Measurements from ENCODE around the gene RABGAP1L.

The RABGAP1L gene

DNA sequence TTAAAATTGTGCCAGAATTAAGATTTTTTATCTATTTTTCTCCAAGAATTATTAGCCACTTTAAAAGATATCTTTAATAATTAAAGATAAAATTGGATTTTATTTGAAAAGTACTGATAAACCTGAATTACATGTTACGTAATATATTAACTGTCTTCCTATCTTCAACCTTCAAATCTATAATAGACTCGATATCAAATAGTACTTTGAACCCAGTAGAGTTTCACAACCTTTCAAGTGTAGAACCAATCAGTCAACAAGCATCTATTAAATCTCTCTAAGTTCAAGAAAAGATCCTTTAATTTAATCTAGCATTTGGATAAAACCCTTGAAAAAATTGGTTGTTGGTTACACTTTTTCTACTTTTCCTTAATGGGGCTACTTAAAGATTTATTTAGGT, 559.9 kb downstream of the RABGAP1L start:
- no peak overlapping the region for H3K18ac ChIP-seq (ENCODE audit: low read length)
- WGBS, 2 donors (ENCODE audit: extremely low coverage in 2 of 2, insufficient read length in 2 of 2, insufficient replicate concordance in 1 of 2) = no CpG with 5 or more reads among the region's 2 CpGs
- H2BK15ac ChIP-seq (ENCODE audit: low read length) = no peak overlapping the region

DNA sequence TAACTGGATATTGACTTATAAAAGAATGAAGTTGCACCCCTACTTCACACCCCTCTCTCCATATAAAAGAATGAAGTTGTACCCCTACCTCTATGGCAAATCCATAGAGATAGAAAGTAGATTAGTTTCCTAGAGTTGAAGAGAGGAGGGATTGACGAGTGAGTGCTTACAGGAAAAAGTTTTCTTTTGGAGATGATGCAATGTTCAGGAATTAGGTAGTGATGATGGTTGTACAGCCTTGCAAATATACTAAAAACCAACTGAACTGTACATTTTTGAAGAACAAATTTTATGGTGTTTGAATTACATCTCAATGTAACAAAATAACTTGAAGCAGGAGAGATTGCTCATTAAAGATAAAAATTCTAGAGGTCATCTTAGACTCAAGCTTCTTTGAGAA, 561.3 kb downstream of the RABGAP1L start:
- DNase-seq (ENCODE audit: low spot score) = no peak
- Histone ChIP-seq H3K9ac (ENCODE audit: low read depth, low read length, poor library complexity) (no peak overlapping the region), H4K8ac (ENCODE audit: low read depth, low read length) (no peak overlapping the region), H3K27ac (replicated peaks; ENCODE audit: low read length) (no peak overlapping the region), H3K9me3 (replicated peaks in 1 of 2; ENCODE audit: control insufficient read depth in 2 of 2, insufficient read depth in 1 of 2, low read depth in 1 of 2, low read length in 2 of 2) (no peaks in the 10 kb centered on the region), H3K4me2 (ENCODE audit: insufficient read depth, low read length, poor library complexity, severe bottlenecking) (no peak overlapping the region), H2BK12ac (ENCODE audit: low read length) (no peak overlapping the region), H3K79me1 (ENCODE audit: low read depth, low read length) (no peaks in the 10 kb centered on the region), H3K18ac (ENCODE audit: low read length) (no peak overlapping the region), H3K4me1 (ENCODE audit: control insufficient read depth in 2 of 2, insufficient read depth in 1 of 2, low read depth in 1 of 2, low read length in 2 of 2) (no peaks in the 10 kb centered on the region), H3K4ac (ENCODE audit: low read length) (no peak overlapping the region), H3K27me3 (ENCODE audit: control insufficient read depth in 3 of 3, insufficient read depth in 3 of 3, low read depth in 1 of 3, low read length in 3 of 3) (no peaks in the 10 kb centered on the region), H3K23ac (ENCODE audit: low read depth, low read length, poor library complexity) (no peak overlapping the region), H3K4me3 (ENCODE audit: low read length in 2 of 2) (no peak overlapping the region), H2BK120ac (ENCODE audit: low read depth, low read length) (no peak overlapping the region), H3K14ac (ENCODE audit: low read length) (no peak overlapping the region), H2BK5ac (ENCODE audit: low read length) (no peak overlapping the region), H4K91ac (ENCODE audit: low read depth, low read length, poor library complexity) (no peak overlapping the region), H2AK5ac (ENCODE audit: low read depth, low read length) (no peak overlapping the region), H3K36me3 (replicated peaks in 1 of 2; ENCODE audit: control insufficient read depth in 2 of 2, insufficient read depth in 2 of 2, low read length in 2 of 2) (no peaks in the 10 kb centered on the region), H2BK15ac (ENCODE audit: low read length) (no peak overlapping the region), H2AFZ (ENCODE audit: low read length) (no peak overlapping the region)
- no CpG with 5 or more reads among the region's 1 CpG for WGBS, 2 donors (ENCODE audit: extremely low coverage in 2 of 2, insufficient read length in 2 of 2, insufficient replicate concordance in 1 of 2)

More for the DNA sequence above, 559.9 kb downstream of the RABGAP1L start:
- H2BK5ac ChIP-seq (ENCODE audit: low read length) = no peak overlapping the region
- no peaks in the 10 kb centered on the region for H3K36me3 ChIP-seq (replicated peaks in 1 of 2; ENCODE audit: control insufficient read depth in 2 of 2, insufficient read depth in 2 of 2, low read length in 2 of 2)
- no peak overlapping the region for H3K9ac ChIP-seq (ENCODE audit: low read depth, low read length, poor library complexity)
- no peaks in the 10 kb centered on the region for H3K79me1 ChIP-seq (ENCODE audit: low read depth, low read length)
- no peak overlapping the region for H3K23ac ChIP-seq (ENCODE audit: low read depth, low read length, poor library complexity)
- H2AK5ac ChIP-seq (ENCODE audit: low read depth, low read length) = no peak overlapping the region
- no peak overlapping the region for H3K27ac ChIP-seq (replicated peaks; ENCODE audit: low read length)
- no peak for DNase-seq (ENCODE audit: low spot score)
- no peak overlapping the region for H3K14ac ChIP-seq (ENCODE audit: low read length)
- H3K27me3 ChIP-seq (ENCODE audit: control insufficient read depth in 3 of 3, insufficient read depth in 3 of 3, low read depth in 1 of 3, low read length in 3 of 3) = no peaks in the 10 kb centered on the region
- H3K4me1 ChIP-seq (ENCODE audit: control insufficient read depth in 2 of 2, insufficient read depth in 1 of 2, low read depth in 1 of 2, low read length in 2 of 2) = no peaks in the 10 kb centered on the region
- no peak overlapping the region for H2BK12ac ChIP-seq (ENCODE audit: low read length)
- H4K8ac ChIP-seq (ENCODE audit: low read depth, low read length) = no peak overlapping the region
- no peak overlapping the region for H3K4me2 ChIP-seq (ENCODE audit: insufficient read depth, low read length, poor library complexity, severe bottlenecking)
- H4K91ac ChIP-seq (ENCODE audit: low read depth, low read length, poor library complexity) = no peak overlapping the region
- no peaks in the 10 kb centered on the region for H3K9me3 ChIP-seq (replicated peaks in 1 of 2; ENCODE audit: control insufficient read depth in 2 of 2, insufficient read depth in 1 of 2, low read depth in 1 of 2, low read length in 2 of 2)
- H2BK120ac ChIP-seq (ENCODE audit: low read depth, low read length) = no peak overlapping the region
- H3K4ac ChIP-seq (ENCODE audit: low read length) = no peak overlapping the region
- no peak overlapping the region for H2AFZ ChIP-seq (ENCODE audit: low read length)
- H3K4me3 ChIP-seq (ENCODE audit: low read length in 2 of 2) = no peak overlapping the region

DNA sequence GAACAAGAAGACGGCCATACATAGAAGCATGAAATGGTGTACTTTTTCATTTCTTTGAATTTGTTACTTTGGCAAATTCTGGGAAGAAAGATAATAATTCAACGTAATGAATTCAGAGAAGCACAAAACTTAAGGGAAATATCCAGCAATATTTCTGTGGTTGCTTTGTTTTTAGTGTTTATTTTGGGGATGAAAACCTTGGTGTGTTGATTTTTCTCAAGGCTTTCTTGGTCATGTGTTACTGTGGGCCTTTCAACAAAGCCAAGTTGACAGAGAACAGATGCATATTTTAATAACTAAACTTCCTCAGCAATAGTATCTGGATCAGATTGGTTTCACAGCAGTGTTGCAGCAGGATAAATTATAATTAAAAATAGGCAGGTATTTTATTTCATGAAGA, 561.9 kb downstream of the RABGAP1L start:
- Histone ChIP-seq H2AK5ac (ENCODE audit: low read depth, low read length) (no peak overlapping the region), H2BK15ac (ENCODE audit: low read length) (no peak overlapping the region), H4K91ac (ENCODE audit: low read depth, low read length, poor library complexity) (no peak overlapping the region), H3K4me2 (ENCODE audit: insufficient read depth, low read length, poor library complexity, severe bottlenecking) (no peak overlapping the region), H3K36me3 (replicated peaks in 1 of 2; ENCODE audit: control insufficient read depth in 2 of 2, insufficient read depth in 2 of 2, low read length in 2 of 2) (no peaks in the 10 kb centered on the region), H3K9ac (ENCODE audit: low read depth, low read length, poor library complexity) (no peak overlapping the region), H3K27ac (replicated peaks; ENCODE audit: low read length) (no peak overlapping the region), H2AFZ (ENCODE audit: low read length) (no peak overlapping the region), H2BK12ac (ENCODE audit: low read length) (no peak overlapping the region), H4K8ac (ENCODE audit: low read depth, low read length) (no peak overlapping the region), H2BK120ac (ENCODE audit: low read depth, low read length) (no peak overlapping the region), H3K23ac (ENCODE audit: low read depth, low read length, poor library complexity) (no peak overlapping the region), H3K27me3 (ENCODE audit: control insufficient read depth in 3 of 3, insufficient read depth in 3 of 3, low read depth in 1 of 3, low read length in 3 of 3) (no peaks in the 10 kb centered on the region), H3K79me1 (ENCODE audit: low read depth, low read length) (no peaks in the 10 kb centered on the region), H3K4me1 (ENCODE audit: control insufficient read depth in 2 of 2, insufficient read depth in 1 of 2, low read depth in 1 of 2, low read length in 2 of 2) (no peaks in the 10 kb centered on the region), H3K4ac (ENCODE audit: low read length) (no peak overlapping the region), H2BK5ac (ENCODE audit: low read length) (no peak overlapping the region), H3K14ac (ENCODE audit: low read length) (no peak overlapping the region), H3K9me3 (replicated peaks in 1 of 2; ENCODE audit: control insufficient read depth in 2 of 2, insufficient read depth in 1 of 2, low read depth in 1 of 2, low read length in 2 of 2) (no peaks in the 10 kb centered on the region), H3K4me3 (ENCODE audit: low read length in 2 of 2) (no peak overlapping the region), H3K18ac (ENCODE audit: low read length) (no peak overlapping the region)
- no peak for DNase-seq (ENCODE audit: low spot score)
- no CpG with 5 or more reads among the region's 2 CpGs for WGBS, 2 donors (ENCODE audit: extremely low coverage in 2 of 2, insufficient read length in 2 of 2, insufficient replicate concordance in 1 of 2)

DNA sequence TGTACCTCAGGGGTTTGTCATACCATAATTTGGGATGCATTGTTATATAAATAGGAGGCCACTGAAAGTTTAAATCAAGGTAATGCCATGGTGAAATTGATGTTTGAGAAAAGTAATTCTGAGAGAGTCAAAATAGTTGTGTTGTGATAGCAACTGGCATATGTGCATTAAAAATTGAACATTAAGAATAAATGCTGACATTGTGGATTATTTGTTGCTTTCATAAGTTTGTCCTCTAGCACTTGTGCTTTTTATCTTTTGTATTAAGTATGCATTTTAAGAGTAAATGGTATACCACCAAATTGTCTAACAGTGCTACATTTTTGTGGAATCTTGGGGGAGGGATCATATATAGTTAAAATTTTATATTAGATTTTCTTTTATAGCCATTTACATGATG, 564.5 kb downstream of the RABGAP1L start:
- H3K23ac ChIP-seq (ENCODE audit: low read depth, low read length, poor library complexity) = no peak overlapping the region
- no peak overlapping the region for H2BK5ac ChIP-seq (ENCODE audit: low read length)
- no peak overlapping the region for H3K4ac ChIP-seq (ENCODE audit: low read length)
- H2AFZ ChIP-seq (ENCODE audit: low read length) = no peak overlapping the region
- DNase-seq (ENCODE audit: low spot score) = no peak
- no peak overlapping the region for H3K4me2 ChIP-seq (ENCODE audit: insufficient read depth, low read length, poor library complexity, severe bottlenecking)
- no peak overlapping the region for H4K91ac ChIP-seq (ENCODE audit: low read depth, low read length, poor library complexity)
- H3K9ac ChIP-seq (ENCODE audit: low read depth, low read length, poor library complexity) = no peak overlapping the region
- H3K36me3 ChIP-seq (replicated peaks in 1 of 2; ENCODE audit: control insufficient read depth in 2 of 2, insufficient read depth in 2 of 2, low read length in 2 of 2) = no peaks in the 10 kb centered on the region
- no peak overlapping the region for H2AK5ac ChIP-seq (ENCODE audit: low read depth, low read length)
- no peak overlapping the region for H2BK12ac ChIP-seq (ENCODE audit: low read length)
- H3K9me3 ChIP-seq (replicated peaks in 1 of 2; ENCODE audit: control insufficient read depth in 2 of 2, insufficient read depth in 1 of 2, low read depth in 1 of 2, low read length in 2 of 2) = no peaks in the 10 kb centered on the region
- no peak overlapping the region for H2BK15ac ChIP-seq (ENCODE audit: low read length)
- H4K8ac ChIP-seq (ENCODE audit: low read depth, low read length) = no peak overlapping the region
- H2BK120ac ChIP-seq (ENCODE audit: low read depth, low read length) = no peak overlapping the region
- no peak overlapping the region for H3K14ac ChIP-seq (ENCODE audit: low read length)
- no peaks in the 10 kb centered on the region for H3K79me1 ChIP-seq (ENCODE audit: low read depth, low read length)
- H3K18ac ChIP-seq (ENCODE audit: low read length) = no peak overlapping the region
- H3K4me1 ChIP-seq (ENCODE audit: control insufficient read depth in 2 of 2, insufficient read depth in 1 of 2, low read depth in 1 of 2, low read length in 2 of 2) = no peaks in the 10 kb centered on the region
- no peak overlapping the region for H3K4me3 ChIP-seq (ENCODE audit: low read length in 2 of 2)
- H3K27me3 ChIP-seq (ENCODE audit: control insufficient read depth in 3 of 3, insufficient read depth in 3 of 3, low read depth in 1 of 3, low read length in 3 of 3) = no peaks in the 10 kb centered on the region
- no peak overlapping the region for H3K27ac ChIP-seq (replicated peaks; ENCODE audit: low read length)

Measured in neuronal stem cell (in vitro differentiated cells).